ENCODE measurements around the gene CHCHD3.
"Not testable (repeated sequence)": the region's sequence is repeated elsewhere in the genome, so short reads cannot be mapped to it uniquely, and the experiment has no call there.

CHCHD3 gene

DNA sequence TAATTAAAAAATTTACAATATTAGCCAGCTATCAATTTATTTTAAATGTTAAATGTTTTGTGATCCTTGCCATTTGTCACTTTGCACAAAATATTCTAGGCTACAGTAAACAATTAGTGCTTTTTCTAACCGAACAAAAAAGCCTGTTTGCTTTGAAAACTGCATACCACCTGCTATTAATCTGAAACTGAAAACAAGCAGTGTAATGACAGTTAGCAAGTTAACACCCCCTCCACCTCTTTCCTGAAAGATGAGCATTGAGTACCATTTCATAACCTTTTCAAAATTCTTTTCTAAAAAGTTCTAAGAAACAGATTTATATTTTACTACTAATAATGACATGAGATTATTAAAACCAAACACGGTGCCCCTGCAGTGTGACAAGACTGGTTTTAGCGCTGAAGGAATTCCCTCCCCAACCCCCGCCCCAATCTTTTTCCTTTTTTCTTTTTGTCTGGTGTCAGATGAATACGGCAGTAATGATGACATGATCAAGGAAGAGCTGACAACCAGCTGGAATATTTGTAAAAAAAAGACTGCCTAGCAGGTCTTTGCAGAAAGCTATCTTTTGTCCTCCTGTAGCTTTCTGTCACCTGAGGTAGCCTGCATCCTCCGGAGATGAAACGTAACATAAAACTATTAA is 175.6 kb downstream of the CHCHD3 start:
- TF ChIP-seq TCF4 (CRISPR knock-in tag; IDR thresholded peaks at IDR 0.05; ENCODE audit: borderline replicate concordance) (no peak), TOX (CRISPR knock-in tag; IDR thresholded peaks at IDR 0.05; ENCODE audit: borderline replicate concordance) (no peak), ZNF565 (CRISPR knock-in tag; conservative IDR thresholded peaks at IDR 0.05; ENCODE audit: low read depth) (no peak), GLIS3 (CRISPR knock-in tag; IDR thresholded peaks at IDR 0.05) (no peak), ZNF8 (CRISPR knock-in tag; IDR thresholded peaks at IDR 0.05) (no peak), ESRRG (CRISPR knock-in tag; IDR thresholded peaks at IDR 0.05) (no peak), ZNF70 (CRISPR knock-in tag; IDR thresholded peaks at IDR 0.05) (no peak)
- TF ChIP-seq, protein P1, sequence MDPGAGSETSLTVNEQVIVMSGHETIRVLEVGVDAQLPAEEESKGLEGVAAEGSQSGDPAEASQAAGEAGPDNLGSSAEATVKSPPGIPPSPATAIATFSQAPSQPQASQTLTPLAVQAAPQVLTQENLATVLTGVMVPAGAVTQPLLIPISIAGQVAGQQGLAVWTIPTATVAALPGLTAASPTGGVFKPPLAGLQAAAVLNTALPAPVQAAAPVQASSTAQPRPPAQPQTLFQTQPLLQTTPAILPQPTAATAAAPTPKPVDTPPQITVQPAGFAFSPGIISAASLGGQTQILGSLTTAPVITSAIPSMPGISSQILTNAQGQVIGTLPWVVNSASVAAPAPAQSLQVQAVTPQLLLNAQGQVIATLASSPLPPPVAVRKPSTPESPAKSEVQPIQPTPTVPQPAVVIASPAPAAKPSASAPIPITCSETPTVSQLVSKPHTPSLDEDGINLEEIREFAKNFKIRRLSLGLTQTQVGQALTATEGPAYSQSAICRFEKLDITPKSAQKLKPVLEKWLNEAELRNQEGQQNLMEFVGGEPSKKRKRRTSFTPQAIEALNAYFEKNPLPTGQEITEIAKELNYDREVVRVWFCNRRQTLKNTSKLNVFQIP (CRISPR knock-in tag; IDR thresholded peaks at IDR 0.05; ENCODE audit: borderline replicate concordance, low read depth) = no peak
- TF ChIP-seq, protein P2, sequence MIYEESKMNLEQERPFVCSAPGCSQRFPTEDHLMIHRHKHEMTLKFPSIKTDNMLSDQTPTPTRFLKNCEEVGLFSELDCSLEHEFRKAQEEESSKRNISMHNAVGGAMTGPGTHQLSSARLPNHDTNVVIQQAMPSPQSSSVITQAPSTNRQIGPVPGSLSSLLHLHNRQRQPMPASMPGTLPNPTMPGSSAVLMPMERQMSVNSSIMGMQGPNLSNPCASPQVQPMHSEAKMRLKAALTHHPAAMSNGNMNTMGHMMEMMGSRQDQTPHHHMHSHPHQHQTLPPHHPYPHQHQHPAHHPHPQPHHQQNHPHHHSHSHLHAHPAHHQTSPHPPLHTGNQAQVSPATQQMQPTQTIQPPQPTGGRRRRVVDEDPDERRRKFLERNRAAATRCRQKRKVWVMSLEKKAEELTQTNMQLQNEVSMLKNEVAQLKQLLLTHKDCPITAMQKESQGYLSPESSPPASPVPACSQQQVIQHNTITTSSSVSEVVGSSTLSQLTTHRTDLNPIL (CRISPR knock-in tag; IDR thresholded peaks at IDR 0.05; ENCODE audit: low read depth) = no peak
- no peak for ATAC-seq

- not testable (repeated sequence) for ATAC-seq
Measured at GRCh38 chr7:132905136-132905535, 176.8 kb downstream of the CHCHD3 start.

- ATAC-seq = no peak
- no peak for TF ChIP-seq PATZ1 (CRISPR knock-in tag; IDR thresholded peaks at IDR 0.05; ENCODE audit: borderline replicate concordance)
- no peak for TF ChIP-seq ZNF8 (CRISPR knock-in tag; IDR thresholded peaks at IDR 0.05)
- TF ChIP-seq, protein P3, sequence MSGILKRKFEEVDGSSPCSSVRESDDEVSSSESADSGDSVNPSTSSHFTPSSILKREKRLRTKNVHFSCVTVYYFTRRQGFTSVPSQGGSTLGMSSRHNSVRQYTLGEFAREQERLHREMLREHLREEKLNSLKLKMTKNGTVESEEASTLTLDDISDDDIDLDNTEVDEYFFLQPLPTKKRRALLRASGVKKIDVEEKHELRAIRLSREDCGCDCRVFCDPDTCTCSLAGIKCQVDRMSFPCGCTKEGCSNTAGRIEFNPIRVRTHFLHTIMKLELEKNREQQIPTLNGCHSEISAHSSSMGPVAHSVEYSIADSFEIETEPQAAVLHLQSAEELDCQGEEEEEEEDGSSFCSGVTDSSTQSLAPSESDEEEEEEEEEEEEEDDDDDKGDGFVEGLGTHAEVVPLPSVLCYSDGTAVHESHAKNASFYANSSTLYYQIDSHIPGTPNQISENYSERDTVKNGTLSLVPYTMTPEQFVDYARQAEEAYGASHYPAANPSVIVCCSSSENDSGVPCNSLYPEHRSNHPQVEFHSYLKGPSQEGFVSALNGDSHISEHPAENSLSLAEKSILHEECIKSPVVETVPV (CRISPR knock-in tag; IDR thresholded peaks at IDR 0.05) = no peak
- TF ChIP-seq TCF4 (CRISPR knock-in tag; IDR thresholded peaks at IDR 0.05; ENCODE audit: borderline replicate concordance) = no peak
- TF ChIP-seq ZNF565 (CRISPR knock-in tag; conservative IDR thresholded peaks at IDR 0.05; ENCODE audit: low read depth) = no peak
- TF ChIP-seq ESRRG (CRISPR knock-in tag; IDR thresholded peaks at IDR 0.05) = no peak
- TF ChIP-seq, protein P2 (CRISPR knock-in tag; IDR thresholded peaks at IDR 0.05; ENCODE audit: low read depth) = no peak
- no peak for TF ChIP-seq GLIS3 (CRISPR knock-in tag; IDR thresholded peaks at IDR 0.05)
- TF ChIP-seq ISL1 (CRISPR knock-in tag; IDR thresholded peaks at IDR 0.05) = no peak
- no peak for TF ChIP-seq ZFP3 (CRISPR knock-in tag; IDR thresholded peaks at IDR 0.05)
- no peak for TF ChIP-seq ZNF70 (CRISPR knock-in tag; IDR thresholded peaks at IDR 0.05)
- TF ChIP-seq PPARA (CRISPR knock-in tag; IDR thresholded peaks at IDR 0.05; ENCODE audit: borderline replicate concordance) = no peak
- TF ChIP-seq ZFP30 (CRISPR knock-in tag; IDR thresholded peaks at IDR 0.05) = no peak
- no peak for TF ChIP-seq ZC3H10 (CRISPR knock-in tag; IDR thresholded peaks at IDR 0.05)
- TF ChIP-seq TSHZ2 (CRISPR knock-in tag; IDR thresholded peaks at IDR 0.05) = no peak
- no peak for TF ChIP-seq RARB (CRISPR knock-in tag; IDR thresholded peaks at IDR 0.05)
- TF ChIP-seq, protein P1 (CRISPR knock-in tag; IDR thresholded peaks at IDR 0.05; ENCODE audit: borderline replicate concordance, low read depth) = no peak
Measured at GRCh38 chr7:132904209-132904608, 177.7 kb downstream of the CHCHD3 start.

- ATAC-seq = not testable (repeated sequence)
Measured at GRCh38 chr7:132902294-132902693, 179.6 kb downstream of the CHCHD3 start.

Measured in SK-N-SH treated with all-trans-retinoic acid at 6 μM for 48 hours (cell line).